Measurements from ENCODE around the gene RNF13.
A peak's percentile ranks its signal among the peaks of the same experiment; 100 is the strongest.
"Not testable (repeated sequence)": the region's sequence is repeated elsewhere in the genome, so short reads cannot be mapped to it uniquely, and the experiment has no call there.

The RNF13 gene

GRCh38 chr3:149957361-149958125 lies 144.5 kb downstream of the RNF13 start:
- no peak for DNase-seq (ENCODE audit: low spot score)

DNA sequence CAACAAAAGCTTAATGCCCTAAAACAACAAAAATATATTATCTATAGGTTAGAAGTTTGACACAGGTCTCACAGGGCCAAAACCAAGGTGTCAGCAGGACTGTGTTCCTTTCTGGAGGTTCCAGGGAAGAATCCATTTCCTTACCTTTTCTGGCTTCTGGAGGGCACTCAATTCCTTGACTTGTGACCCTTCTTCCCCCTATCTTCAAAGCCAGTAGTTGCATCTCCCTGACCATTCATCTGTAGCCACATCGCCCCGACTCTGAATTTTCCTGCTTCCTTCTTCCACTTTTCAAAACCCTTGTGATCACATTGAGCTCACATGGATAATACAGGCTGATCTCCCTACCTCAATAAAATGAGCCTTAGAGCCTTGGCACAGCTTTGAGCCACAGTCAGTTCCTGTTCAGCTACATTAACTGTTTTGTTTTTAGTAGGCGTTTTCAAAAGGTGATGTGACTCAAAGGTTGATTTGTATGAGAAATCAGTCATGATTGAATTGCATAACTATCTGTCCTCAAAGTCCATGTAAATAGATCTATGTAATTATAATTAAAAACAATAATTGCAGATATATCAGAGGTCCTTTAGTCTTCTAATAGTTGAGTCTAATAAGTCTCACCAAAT lies 145.3 kb downstream of the RNF13 start:
- DNase-seq (ENCODE audit: low spot score), result no peak

GRCh38 chr3:149959443-149959842 lies 146.4 kb downstream of the RNF13 start:
- DNase-seq (ENCODE audit: low spot score), result no peak

DNA sequence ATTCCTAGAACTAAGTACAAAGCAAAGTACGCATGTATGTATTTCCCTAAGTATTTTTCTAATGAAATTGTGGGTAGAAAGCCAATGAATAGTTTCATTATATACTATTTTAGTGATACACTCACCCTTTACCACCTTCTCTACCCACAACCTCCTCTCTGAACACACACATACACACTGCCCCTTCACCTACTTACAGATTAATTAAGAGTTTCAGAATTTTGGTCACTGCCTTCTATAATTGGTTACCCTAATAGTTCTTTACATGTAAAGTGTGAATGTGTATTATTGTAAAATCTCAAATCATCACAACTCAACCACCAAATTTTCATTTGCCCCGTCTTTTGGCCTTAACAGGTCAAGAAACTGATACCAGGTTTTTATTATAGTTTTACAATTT lies 150.5 kb downstream of the RNF13 start:
- no peak for DNase-seq (ENCODE audit: low spot score)

GRCh38 chr3:149964291-149964690 lies 151.3 kb downstream of the RNF13 start:
- no peak for DNase-seq (ENCODE audit: low spot score)

DNA sequence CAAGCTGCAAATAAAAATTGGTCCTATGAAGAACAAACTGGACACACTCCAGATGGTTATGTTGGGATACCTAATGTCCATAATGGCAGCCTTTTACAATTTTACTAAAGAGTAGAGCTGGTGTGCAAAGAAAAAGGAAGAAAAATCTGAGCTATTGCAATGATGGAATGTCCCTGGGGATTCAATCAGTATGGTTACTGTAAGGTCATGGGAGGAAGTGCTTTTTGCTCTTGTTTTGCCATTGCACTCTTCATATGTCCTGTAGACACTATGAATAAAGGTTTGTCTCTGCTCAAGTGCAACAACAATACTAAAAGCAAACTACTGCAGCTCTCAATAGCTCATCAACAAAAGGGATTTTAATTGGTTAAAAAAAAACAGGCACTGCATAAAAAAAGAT lies 152.3 kb downstream of the RNF13 start:
- DNase-seq (ENCODE audit: low spot score), result no peak

DNA sequence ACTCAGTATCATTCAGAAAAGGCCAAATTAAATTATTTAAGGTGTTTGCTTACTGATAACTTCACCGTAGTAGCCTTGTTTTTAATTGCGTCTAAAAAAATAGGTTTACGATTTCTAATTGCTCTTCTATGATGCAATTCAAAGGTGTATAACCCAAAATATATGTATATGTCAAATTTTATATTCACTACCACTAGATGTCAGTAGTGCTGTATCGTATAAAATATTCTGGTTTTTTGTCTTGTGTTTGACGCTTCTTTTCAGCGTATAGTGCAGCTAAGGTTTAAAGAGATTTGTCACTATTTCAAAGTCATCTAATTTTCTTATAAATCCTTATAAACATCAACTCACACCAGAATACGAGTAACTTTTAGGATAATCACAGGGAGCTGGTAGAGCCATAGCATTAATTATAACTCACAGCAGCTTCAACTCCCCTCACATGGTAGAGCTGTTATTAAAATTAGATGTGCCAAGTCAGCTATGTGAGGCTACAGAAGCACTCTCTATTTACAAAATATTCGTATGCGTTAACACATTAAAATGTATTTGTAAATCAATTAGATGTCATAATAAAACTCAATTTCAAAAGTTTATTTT lies 154.2 kb downstream of the RNF13 start:
- peak; percentile 72 for DNase-seq (ENCODE audit: low spot score)

- DNase-seq (ENCODE audit: low spot score), result no peak
Measured at GRCh38 chr3:149968216-149968615, 155.2 kb downstream of the RNF13 start.

GRCh38 chr3:149969110-149969939 lies 156.3 kb downstream of the RNF13 start:
- peak; percentile 80 for DNase-seq (ENCODE audit: low spot score)

DNA sequence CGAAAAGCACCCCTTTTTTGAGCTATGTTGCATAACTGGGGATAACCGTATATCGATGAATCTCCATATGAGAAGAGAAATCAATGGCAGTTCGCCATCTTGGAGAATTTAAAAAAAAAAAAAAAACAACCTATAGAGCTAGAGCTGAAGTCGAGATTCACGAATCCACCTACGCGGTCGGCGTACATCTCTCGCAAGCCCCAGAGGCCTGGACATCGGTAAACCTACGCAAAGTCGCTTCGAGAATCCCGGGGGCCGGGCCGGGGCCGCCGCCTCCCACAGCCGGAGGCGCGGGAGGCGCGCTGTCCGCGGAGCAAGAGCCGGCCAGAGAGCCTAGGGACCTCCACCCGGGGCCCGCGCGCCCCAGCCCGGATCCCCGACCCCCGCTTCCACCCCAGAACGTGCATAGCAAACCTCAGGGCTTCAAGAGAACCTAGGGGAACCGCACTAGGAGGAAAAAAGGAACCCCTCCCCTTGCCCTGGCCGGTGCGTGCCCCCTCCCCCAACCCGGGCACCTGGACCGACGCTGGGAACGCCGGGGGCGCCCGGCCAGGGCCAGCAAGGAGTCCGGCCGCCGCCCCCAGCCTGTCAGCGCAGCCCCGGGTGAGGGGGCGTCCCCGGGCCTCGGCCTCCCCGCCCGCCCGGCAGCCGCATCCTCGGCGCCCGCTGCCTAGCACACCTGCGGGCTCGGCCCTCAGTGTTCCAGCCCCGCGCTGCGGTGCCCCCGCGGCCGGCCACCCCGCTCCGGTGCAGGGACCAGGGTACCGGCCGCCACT lies 157.1 kb downstream of the RNF13 start:
- DNase-seq (ENCODE audit: low spot score), result peak; percentile 89

DNA sequence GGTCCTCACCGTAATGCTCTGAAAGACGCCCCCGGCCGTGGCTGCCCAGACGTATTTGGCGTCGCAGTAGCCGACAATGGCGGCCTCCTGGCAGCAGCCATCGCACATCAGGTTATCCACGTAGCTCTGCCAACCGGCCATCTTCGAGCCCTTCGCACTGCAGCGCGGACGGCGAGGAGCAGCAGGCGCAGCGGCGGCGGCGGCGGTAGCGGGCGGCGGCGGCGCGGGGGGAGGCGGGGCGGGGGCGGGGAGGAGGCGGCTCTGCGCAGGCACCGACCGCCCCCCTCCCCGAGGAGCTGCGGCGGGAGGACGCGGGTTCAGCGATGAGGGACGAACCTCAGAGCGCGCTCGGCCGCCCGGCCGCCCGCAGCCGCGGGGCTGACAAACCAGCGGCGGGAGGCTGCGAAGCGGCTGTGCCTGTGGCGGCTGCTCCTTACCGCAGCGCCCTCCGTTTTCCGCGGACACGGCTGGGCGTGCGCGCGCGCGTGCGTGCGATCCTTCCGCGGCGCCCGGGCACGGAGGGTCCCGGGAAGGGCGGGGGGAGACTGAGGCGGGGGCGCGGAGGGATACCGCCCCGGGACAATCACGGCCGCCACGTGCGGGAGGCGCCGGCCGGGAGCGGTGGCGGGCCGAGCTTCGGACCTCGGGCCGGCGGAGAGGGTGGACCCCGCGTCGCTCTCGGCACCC lies 157.8 kb downstream of the RNF13 start, which contains the start of gene PFN2:
Gene PFN2, minus strand, starts transcription at position 180 of the 687 bp plus-strand sequence. Its CDS starts 39 bp downstream, at position 141.
- DNase-seq (ENCODE audit: low spot score), result peak; percentile 66

DNA sequence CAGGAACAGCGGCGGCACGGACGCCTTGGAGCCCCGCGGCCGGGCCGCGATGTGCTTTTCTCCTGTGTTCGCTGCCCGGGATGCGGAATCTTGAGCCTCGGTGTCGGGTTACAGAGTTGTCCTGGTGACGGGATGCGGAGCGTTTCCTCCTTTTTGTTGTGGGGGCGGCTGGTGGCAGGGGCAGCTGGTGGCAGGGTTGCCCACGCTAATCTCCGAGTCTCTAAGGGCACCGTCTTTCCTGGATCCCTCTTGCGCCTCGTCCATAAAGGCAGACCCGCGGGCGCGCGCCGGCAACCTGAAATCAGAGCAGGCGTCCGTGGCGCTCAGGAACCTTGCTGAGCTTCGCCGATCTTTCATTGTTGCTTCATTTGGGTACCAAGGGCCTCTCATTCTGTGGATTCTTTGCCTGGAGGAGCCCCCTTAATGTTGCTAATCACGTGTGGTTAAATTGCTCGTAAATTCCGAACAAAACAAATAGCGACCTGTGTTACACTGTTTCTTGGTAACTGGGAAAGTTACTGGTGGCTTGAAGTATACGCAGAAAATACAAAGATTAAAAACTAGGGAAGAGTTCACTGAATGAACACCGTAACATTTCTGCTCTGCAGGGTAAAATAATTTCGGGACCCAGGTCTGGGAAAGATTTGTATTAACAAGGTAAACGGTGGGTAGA lies 158.5 kb downstream of the RNF13 start:
- peak; percentile 72 for DNase-seq (ENCODE audit: low spot score)

DNA sequence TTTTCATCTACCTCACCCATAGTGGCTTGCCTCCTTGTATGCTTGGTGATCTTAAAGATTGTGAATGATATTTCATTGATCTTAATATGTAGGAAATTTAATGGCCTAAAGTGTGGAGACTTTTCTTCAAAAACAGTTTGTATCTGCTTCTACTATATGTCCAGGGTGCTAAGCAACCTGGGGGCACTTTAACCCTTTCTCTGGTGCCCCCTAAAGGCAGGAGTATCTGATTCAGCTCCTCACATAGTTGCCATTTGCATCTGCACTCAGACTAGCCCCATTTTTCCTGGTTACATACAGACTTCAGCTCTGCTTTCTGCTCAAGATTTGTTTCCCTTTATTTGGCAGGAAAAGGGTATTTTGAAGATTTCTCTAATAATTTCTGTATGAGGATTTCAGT lies 162.9 kb downstream of the RNF13 start:
- DNase-seq (ENCODE audit: low spot score), result no peak

DNA sequence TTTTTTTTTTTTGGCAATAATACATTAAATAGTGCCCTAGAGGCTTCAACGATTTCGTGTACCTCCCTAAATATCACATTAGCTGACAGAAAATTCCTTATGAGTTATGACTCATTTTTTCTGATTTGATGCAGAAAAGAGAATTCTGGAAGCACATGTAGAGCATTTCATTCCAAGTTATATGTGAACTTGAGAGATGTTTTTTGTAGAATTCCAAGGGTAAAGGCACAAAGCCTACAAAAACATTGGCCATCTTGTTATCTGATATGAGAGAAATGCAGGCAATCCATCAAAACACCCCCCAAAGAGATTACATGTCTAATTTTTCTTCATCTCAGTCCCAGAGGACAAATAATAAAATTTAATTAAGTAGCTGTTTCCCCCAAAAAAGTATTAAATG lies 164.4 kb downstream of the RNF13 start:
- no peak for DNase-seq (ENCODE audit: low spot score)

GRCh38 chr3:149981979-149982378 lies 169.0 kb downstream of the RNF13 start:
- DNase-seq (ENCODE audit: low spot score), result not testable (repeated sequence)

DNA sequence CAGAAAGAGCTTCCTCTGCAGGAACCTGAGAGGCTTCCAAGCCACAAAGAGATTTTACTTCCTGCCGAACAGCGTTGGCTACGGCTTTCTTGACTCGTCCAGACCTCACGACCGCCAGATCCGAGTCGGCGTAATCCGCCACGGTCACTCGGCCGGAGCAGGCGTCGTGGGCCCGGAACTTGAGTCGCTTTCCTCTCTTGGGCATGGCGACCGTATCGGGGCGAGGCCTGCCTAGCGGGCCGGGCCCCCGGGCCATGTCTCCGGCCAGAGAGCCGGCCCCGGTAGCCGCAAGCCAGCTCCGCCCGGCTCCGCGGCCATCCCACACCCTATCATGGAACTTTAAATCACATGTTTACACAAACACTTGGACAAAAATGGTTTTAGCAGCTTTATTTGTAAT lies 170.0 kb downstream of the RNF13 start:
- DNase-seq (ENCODE audit: low spot score), result not testable (repeated sequence)

DNA sequence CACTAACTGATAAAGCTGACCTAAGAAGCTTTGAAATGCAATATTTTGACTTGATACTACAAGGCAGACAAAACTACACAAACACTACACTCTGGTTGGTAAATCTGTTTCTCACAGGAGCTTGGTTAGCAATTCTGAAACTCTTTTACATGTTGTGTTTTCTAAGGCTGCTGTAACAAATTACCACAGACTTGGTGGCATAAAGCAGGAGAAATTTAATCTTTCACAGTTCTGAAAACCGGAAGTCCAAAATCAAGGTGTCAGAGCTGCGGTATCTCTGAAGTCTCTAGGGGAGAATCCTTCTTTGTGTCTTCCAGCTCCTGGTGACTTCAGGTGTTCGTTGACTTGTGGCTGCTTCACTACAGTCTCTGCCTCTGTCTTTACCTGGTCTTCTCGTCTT lies 170.6 kb downstream of the RNF13 start:
- no peak for DNase-seq (ENCODE audit: low spot score)

DNA sequence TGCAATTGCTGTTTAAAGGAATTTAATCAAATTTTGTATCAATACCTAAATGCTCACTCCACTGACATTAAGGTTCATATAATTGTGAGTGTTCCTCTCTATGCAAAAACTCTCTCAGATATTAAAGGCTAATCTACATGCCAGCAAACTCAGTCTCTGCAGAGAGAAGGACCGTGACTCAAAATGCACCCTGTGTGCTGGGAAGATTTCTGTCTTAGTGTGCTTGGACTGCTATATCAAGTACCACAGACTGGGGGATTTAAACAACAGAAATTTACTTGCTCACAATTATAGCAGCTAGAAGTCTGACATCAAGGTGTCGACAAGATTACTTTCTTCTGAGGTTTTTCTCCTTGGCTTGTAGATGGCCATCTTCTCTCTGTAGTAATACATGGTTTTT lies 176.3 kb downstream of the RNF13 start:
- no peak for DNase-seq (ENCODE audit: low spot score)

- DNase-seq (ENCODE audit: low spot score), result no peak
Measured at GRCh38 chr3:149990423-149990948, 177.5 kb downstream of the RNF13 start.

DNA sequence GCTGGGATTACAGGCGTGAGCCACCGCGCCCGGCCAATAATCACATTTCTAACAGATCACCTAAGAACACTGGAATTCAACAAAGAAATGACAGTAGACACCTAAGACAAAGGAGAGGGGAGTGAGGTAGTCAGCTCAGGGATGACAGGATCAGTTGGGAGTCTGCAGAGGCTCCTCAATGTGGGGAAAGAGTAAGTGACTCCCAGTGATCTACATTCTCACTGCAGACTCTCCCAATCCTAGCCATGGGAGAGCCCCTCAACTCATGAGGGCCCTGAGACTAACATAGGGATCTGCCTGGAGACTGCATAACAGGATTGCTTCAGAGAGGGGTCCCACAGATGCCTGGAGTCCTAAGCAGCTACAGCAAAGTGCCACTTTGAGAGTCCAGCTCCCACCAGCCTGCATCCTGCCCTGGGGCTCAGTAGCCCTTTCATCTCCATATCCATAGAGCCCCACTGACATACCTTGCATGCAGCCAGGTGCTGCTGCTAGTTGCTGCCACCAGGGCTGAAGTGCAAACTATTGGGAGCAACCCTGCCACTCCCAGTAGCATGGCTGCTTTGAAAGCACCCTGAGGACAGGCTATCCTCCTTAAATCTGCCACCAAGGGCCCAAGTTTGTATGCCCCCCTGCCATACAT lies 179.5 kb downstream of the RNF13 start:
- no peak for DNase-seq (ENCODE audit: low spot score)
